Diencephalon (tissue), 1 donor: ENCODE data around the gene CCSER2. TPM values are rescaled to one million over a fixed set of nuclear protein-coding genes. Genes with fewer than 3 reads are reported as not detected.

Experiments
- total RNA-seq: library from RNA; depleted of rRNA; stranded (reverse); fragments of >200 nt; gene quantifications from one replicate; pipeline ENCODE4 v1.2.3, GENCODE V29; 2014

The CCSER2 gene, protein sequence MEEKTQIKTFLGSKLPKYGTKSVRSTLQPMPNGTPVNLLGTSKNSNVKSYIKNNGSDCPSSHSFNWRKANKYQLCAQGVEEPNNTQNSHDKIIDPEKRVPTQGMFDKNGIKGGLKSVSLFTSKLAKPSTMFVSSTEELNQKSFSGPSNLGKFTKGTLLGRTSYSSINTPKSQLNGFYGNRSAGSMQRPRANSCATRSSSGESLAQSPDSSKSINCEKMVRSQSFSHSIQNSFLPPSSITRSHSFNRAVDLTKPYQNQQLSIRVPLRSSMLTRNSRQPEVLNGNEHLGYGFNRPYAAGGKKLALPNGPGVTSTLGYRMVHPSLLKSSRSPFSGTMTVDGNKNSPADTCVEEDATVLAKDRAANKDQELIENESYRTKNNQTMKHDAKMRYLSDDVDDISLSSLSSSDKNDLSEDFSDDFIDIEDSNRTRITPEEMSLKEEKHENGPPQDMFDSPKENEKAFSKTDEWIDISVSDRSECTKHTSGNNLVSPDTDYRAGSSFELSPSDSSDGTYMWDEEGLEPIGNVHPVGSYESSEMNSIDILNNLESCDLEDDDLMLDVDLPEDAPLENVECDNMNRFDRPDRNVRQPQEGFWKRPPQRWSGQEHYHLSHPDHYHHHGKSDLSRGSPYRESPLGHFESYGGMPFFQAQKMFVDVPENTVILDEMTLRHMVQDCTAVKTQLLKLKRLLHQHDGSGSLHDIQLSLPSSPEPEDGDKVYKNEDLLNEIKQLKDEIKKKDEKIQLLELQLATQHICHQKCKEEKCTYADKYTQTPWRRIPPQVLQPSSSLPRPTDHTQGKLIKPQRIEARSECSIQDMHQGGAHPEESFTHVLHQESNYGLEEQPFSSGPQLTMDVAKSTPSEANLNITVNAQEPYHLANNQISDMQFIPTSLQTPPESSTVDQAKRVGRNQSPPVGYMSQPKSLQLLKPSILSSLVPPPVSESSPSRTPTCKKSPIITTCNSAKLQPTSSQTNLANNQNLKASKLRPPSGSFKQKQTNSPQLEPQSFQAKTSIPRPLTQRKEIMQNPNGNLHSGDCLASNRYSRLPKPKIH
- total RNA-seq = 99.2 TPM

GRCh38 chr10:84328418-84329195, at the start of gene CCSER2:
Gene CCSER2 (plus strand): TSS chr10:84328589. CDS start chr10:84371053, 42,464 bp downstream.

Other genes with a start within 250 kb of the CCSER2 start
- gene GHITM, start 189.1 kb upstream of the CCSER2 start, total RNA-seq = 185 TPM
- gene GPR15LG, start 154.8 kb upstream of the CCSER2 start, total RNA-seq = not detected
- gene CDHR1, start 134.1 kb upstream of the CCSER2 start, total RNA-seq = 5.3 TPM
- gene LRIT2, start 103.0 kb upstream of the CCSER2 start, total RNA-seq = not detected
- gene LRIT1, start 87.0 kb upstream of the CCSER2 start, total RNA-seq = not detected
- gene RGR, start 83.5 kb upstream of the CCSER2 start, total RNA-seq = 1.6 TPM